Inflammatory macrophage treated with lipopolysaccharide for 1 hour (primary cell): ENCODE results near the gene CYP24A1.

ENCODE experiments used
- DNase-seq, 2 donors: peaks; one replicate each; pipeline ENCODE4 v3.0.0-alpha.2; 2020 to 2022

CYP24A1 gene

GRCh38 chr20:54110457-54110856, 63.3 kb downstream of the CYP24A1 start:
- no peak for DNase-seq

DNA sequence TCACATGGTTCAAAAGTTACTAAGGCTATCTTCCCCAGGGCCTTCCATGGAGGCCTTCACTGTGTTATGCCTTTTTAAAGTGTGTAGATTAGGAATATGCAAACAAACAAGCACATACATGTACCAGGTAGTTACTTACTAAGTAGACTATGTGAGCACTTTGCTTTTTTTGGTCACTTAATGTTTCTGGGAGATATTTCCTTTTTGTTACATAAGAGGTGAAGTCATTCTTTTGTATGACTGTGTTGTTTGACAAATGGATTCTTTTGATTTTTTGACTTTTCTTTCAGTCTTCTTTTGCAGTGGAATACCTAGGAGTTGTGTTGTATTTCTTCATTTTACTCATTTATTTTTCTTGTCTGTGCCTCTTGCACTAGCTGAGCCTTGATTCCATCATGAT, 63.7 kb downstream of the CYP24A1 start:
- DNase-seq, result no peak

GRCh38 chr20:54108817-54109216, 65.0 kb downstream of the CYP24A1 start:
- no peak for DNase-seq

GRCh38 chr20:54108326-54108642, 65.5 kb downstream of the CYP24A1 start:
- no peak for DNase-seq

DNA sequence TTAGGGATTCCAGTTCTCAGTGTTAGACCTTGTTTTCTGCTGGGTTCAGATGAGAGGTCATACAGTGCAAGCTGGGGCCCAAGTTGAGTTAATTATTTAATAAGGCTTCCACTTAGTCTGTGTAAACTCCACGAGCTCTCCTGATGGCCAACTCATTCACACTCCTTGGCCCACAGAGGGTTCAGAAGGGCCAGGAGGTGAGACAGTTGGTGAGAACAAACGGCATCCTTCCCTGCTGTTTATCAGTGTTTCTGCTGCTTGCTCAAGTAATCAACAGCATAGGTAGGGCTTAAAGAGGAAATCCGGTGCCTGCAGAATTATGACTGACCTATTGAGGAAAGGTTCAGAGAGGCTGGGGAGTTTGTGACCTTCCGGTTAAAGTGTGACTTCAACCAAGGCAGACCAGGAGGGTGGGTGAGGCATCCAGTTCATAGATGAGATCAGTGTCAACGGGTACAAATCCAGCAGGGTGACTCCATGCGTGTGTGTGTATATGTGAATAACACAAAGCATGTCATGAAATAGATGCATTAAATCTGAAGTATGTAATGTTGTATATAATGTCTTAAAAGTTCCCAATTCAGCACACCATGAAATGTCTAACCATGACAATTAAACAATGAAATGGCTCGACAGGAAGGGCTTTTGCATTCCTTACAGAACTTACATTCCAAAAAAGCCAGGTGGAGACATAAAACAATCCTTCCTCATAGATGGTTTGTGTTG, 66.0 kb downstream of the CYP24A1 start:
- DNase-seq, result no peak

DNA sequence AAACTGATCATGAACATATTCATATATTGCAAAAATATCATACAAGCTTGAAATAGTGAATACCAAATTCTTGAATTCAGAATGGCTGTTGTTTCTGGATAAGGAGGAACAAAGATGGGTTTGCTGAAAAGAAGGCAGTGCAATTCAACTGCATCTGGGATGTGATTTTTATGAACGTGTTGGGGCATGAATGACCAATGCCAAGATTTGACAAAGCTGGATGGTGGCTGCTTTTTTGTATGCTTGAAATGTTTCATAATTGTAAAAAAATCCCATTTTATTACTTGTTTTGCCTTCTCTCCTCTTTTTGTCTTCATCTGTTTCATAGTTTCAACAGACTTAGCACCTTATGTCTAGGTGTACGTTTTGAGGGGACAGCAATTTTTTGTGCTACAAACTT, 66.6 kb downstream of the CYP24A1 start:
- DNase-seq, result no peak

DNA sequence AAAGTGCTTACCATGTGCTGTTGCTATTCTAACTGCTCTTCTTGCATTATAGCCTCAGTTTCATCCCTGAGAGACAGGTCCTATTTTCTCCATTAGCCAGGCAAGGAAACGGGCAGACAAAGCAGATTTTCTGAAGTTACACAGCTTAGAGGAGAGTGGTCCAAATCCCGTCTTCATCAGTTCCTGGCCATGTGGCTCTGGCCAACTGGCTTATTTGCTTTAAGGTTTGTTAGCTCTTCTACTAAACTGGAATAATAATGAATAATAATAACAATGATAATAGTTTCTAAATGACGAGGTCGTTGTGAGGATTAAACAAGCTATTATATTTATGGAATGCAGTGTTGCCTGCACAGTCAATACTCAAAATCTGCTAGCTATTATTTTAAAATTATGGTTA, 67.6 kb downstream of the CYP24A1 start:
- DNase-seq, result no peak

DNA sequence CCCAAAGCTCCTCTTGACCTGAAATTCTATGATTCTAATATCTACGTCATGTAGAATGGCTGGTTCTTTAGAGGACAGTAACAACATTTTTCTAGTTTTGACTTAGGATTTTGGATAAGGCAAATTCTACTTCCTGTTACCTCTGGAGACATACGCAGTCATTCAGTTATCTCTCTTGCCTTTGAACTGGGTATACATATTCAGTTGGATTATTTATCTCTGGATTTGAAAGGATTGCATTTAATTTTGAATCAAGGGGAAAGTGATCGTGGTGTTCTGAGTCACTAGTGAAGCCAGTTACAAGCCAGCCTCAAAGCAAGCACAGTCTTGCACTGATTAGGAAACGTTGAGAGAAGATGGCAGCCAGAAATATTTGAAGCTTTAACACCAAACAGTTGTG, 68.1 kb downstream of the CYP24A1 start:
- no peak for DNase-seq

DNA sequence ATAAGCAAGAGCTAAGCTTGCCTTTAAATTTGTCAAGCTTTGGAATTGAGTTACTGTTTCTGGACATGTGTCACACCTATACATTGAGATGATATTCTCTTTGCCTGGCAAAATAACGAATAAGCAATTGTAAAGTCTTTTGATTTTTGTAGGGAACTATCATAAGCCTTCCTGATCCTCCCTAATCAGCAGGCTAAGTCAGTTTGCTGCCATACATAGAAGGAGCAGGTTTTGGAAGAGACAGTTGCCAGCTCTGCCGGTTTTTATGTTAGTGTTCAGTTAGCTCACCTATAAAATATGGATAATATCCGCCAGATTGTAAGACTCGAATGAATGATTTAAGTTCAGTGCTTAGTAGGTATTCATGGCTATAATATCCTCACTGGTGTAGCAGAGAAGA, 69.0 kb downstream of the CYP24A1 start:
- DNase-seq, result no peak

- DNase-seq, result no peak
Observed at GRCh38 chr20:54103762-54104600, 69.8 kb downstream of the CYP24A1 start.
